HG03342 (cell line): ENCODE results near the gene SNX6.
"Not testable (repeated sequence)": the region's sequence is repeated elsewhere in the genome, so short reads cannot be mapped to it uniquely, and the experiment has no call there.

Experiments
- ATAC-seq: cut with Tn5 transposase; IDR thresholded peaks from one replicate; pipeline ENCODE4 v1.9.1; 2021; ENCODE audit warnings: mild to moderate bottlenecking, moderate library complexity; ENCODE audit not compliant: unreplicated experiment

Gene SNX6

GRCh38 chr14:34629657-34630529 is at the start of gene SNX6:
SNX6 (minus strand) TSS chr14:34630148; CDS start chr14:34630116, 32 bp downstream.
- ATAC-seq: peak; percentile 94

- ATAC-seq: no peak
Measured at GRCh38 chr14:34678735-34679134, 48.8 kb upstream of the SNX6 start.

- ATAC-seq: no peak
Measured at GRCh38 chr14:34678306-34678705, 48.4 kb upstream of the SNX6 start.

- ATAC-seq: no peak
Measured at GRCh38 chr14:34676516-34677211, 46.7 kb upstream of the SNX6 start.

GRCh38 chr14:34673702-34674101 is 43.8 kb upstream of the SNX6 start:
- ATAC-seq: no peak

- ATAC-seq: no peak
Measured at GRCh38 chr14:34671716-34672115, 41.8 kb upstream of the SNX6 start.

- ATAC-seq: no peak
Measured at GRCh38 chr14:34668111-34668510, 38.2 kb upstream of the SNX6 start.

GRCh38 chr14:34667007-34667406 is 37.1 kb upstream of the SNX6 start:
- no peak for ATAC-seq

- no peak for ATAC-seq
Measured at GRCh38 chr14:34665785-34666435, 36.0 kb upstream of the SNX6 start.

- ATAC-seq: no peak
Measured at GRCh38 chr14:34662561-34663088, 32.7 kb upstream of the SNX6 start.

- ATAC-seq: no peak
Measured at GRCh38 chr14:34660796-34661195, 30.8 kb upstream of the SNX6 start.

- ATAC-seq: no peak
Measured at GRCh38 chr14:34655959-34656358, 26.0 kb upstream of the SNX6 start.

- not testable (repeated sequence) for ATAC-seq
Measured at GRCh38 chr14:34653073-34653472, 23.1 kb upstream of the SNX6 start.

- not testable (repeated sequence) for ATAC-seq
Measured at GRCh38 chr14:34652348-34652747, 22.4 kb upstream of the SNX6 start.

- no peak for ATAC-seq
Measured at GRCh38 chr14:34650786-34651584, 21.0 kb upstream of the SNX6 start.

GRCh38 chr14:34650006-34650405 is 20.1 kb upstream of the SNX6 start:
- ATAC-seq: not testable (repeated sequence)

- ATAC-seq: no peak
Measured at GRCh38 chr14:34649344-34649743, 19.4 kb upstream of the SNX6 start.

GRCh38 chr14:34646570-34647255 is 16.8 kb upstream of the SNX6 start:
- ATAC-seq: no peak

GRCh38 chr14:34643361-34643760 is 13.4 kb upstream of the SNX6 start:
- no peak for ATAC-seq

GRCh38 chr14:34642595-34642994 is 12.6 kb upstream of the SNX6 start:
- ATAC-seq: no peak
